ENCODE results near the gene GTF3C4. TPM values are rescaled to one million over a fixed set of nuclear protein-coding genes. Genes with fewer than 3 reads are reported as not detected.

Gene GTF3C4
- total and polyA plus RNA-seq, 2 of the 8 experiments (the other 6 are each of a cell fraction or from before 2014, with no cell fraction given) = 6.8 to 39.2 TPM

DNA sequence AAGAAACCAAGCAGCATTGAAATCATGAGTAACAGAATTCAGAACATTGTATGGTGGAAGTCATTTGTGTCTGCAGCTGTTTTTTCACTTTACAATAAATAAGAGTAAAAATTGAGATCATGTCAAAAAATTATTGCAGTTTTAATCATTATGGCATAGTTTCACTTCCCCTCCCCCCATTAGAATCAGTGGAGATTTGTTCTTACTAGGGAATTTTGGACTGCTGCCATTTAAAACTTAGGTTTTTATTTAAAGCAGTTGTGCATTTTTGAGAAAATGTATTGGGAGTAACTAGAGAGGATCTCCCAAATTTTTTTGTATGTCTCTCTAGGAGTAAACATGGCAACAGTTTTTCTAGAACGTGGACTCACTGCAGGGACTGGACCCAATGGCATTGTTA, 20.4 kb downstream of the GTF3C4 start:
- H3K9ac ChIP-seq (replicated peaks in 1 of 4; ENCODE audit: extremely low read depth in 1 of 4, low read depth in 3 of 4, low read length in 3 of 4) = no peak overlapping the region
- no peak overlapping the region for H3K4ac ChIP-seq (replicated peaks; ENCODE audit: insufficient read length, low read depth, low read length)
- H2BK120ac ChIP-seq (replicated peaks; ENCODE audit: low read depth, low read length) = no peak overlapping the region
- H3K18ac ChIP-seq (ENCODE audit: extremely low read depth, low read length) = no peak overlapping the region
- 94% methylated on average over 1 of the region's 1 CpG; no CpG with 5 or more reads in 1 of the 2 experiments for WGBS, 2 experiments (ENCODE audit: extremely low coverage in 1 of 2, insufficient coverage in 1 of 2, insufficient read length in 1 of 2, insufficient replicate concordance in 2 of 2, low coverage in 1 of 2, low lambda C conversion rate in 2 of 2, missing lambda C conversion rate in 1 of 2)
- no peak overlapping the region for H4K5ac ChIP-seq (ENCODE audit: insufficient read length, low read depth, low read length)
- H4K91ac ChIP-seq (replicated peaks; ENCODE audit: insufficient read length, low read length) = no peak overlapping the region
- no peak overlapping the region for H3K4me3 ChIP-seq (ENCODE audit: extremely low read depth in 1 of 4, insufficient read depth in 2 of 4, low read depth in 3 of 4, low read length in 4 of 4)
- no peak overlapping the region for H3K23ac ChIP-seq (ENCODE audit: insufficient read length)
- no peak overlapping the region for H4K8ac ChIP-seq (ENCODE audit: extremely low read depth, insufficient read depth, low read length)
- no peak overlapping the region for H3K14ac ChIP-seq (ENCODE audit: insufficient read length)
- no peaks in the 10 kb centered on the region for H3K23me2 ChIP-seq (ENCODE audit: low read depth, low read length)
- POLR2A ChIA-PET (ENCODE audit: partially characterized antibody) = interaction anchor here (0.6 kb wide), 1 partner anchor 16 kb away, joined by 3 read pairs; no protein-coding TSS in a partner anchor
- no peaks in the 10 kb centered on the region for H3K79me1 ChIP-seq (ENCODE audit: low read depth, low read length)
- H2BK20ac ChIP-seq (ENCODE audit: low read length) = no peak overlapping the region
- H2BK12ac ChIP-seq (ENCODE audit: low read depth, low read length) = no peak overlapping the region
- H3K27ac ChIP-seq (ENCODE audit: low read depth, low read length) = no peak overlapping the region
- H3K36me3 ChIP-seq (ENCODE audit: control insufficient read depth in 2 of 4, insufficient read depth in 4 of 4, low read length in 3 of 4) = peaks cover 10 to 54% (median 35%) of the 10 kb centered on the region in 4 experiments
- no peak overlapping the region for H2BK5ac ChIP-seq (ENCODE audit: low read depth, low read length)
- peaks cover 7% of the 10 kb centered on the region in 2 experiments for H4K20me1 ChIP-seq (replicated peaks in 1 of 2; ENCODE audit: control insufficient read depth in 1 of 2, insufficient read depth in 2 of 2, low read length in 2 of 2)
- no peak overlapping the region for H2AK5ac ChIP-seq (ENCODE audit: low read depth, low read length)
- H3K4me2 ChIP-seq (ENCODE audit: insufficient read depth in 1 of 2, low read depth in 2 of 2, low read length in 2 of 2) = no peak overlapping the region
- H3K9me3 ChIP-seq (ENCODE audit: insufficient read depth in 2 of 2, low read depth in 1 of 2, low read length in 1 of 2) = peaks cover 0 to under 1% of the 10 kb centered on the region in 2 experiments; a peak in 1 of 4 replicates
- no peak for DNase-seq (ENCODE audit: low read depth in 1 of 2, low spot score in 2 of 2)
- H3K79me2 ChIP-seq (ENCODE audit: control insufficient read depth in 1 of 2, insufficient read depth in 2 of 2, low read length in 2 of 2) = 0 out of 4 replicates have a peak, but pooled peaks cover 0 to 8% of the 10 kb centered on the region in 2 experiments
- H3K4me1 ChIP-seq (replicated peaks in 1 of 4; ENCODE audit: control insufficient read depth in 3 of 4, insufficient read depth in 4 of 4, low read length in 3 of 4) = no peaks in the 10 kb centered on the region
- FAIRE-seq = no peak
- H2AFZ ChIP-seq (ENCODE audit: low read length) = no peak overlapping the region
- CTCF ChIA-PET (ENCODE audit: partially characterized antibody) = interaction anchor here (0.7 to 5.2 kb wide), 3 partner anchors 17 to 109 kb away, joined by 3 to 29 read pairs (median 3); no protein-coding TSS in a partner anchor
- no peak overlapping the region for H2BK15ac ChIP-seq (ENCODE audit: low read length)
- no peaks in the 10 kb centered on the region for H3K27me3 ChIP-seq (replicated peaks in 1 of 4; ENCODE audit: control insufficient read depth in 3 of 4, extremely low read depth in 1 of 4, insufficient read depth in 3 of 4, low read length in 3 of 4)
- no peak overlapping the region for H3K56ac ChIP-seq (replicated peaks; ENCODE audit: insufficient read length, low read depth, low read length)
- TF ChIP-seq PHF8 (conservative IDR thresholded peaks at IDR 0.05; ENCODE audit: low read depth, low read length) (no peak), RXRA (IDR thresholded peaks at IDR 0.05; ENCODE audit: insufficient read depth, low read depth, low read length) (no peak), BCL11A (IDR thresholded peaks at IDR 0.05; ENCODE audit: low read depth in 2 of 2, low read length in 2 of 2) (no peak), CBX8 (IDR thresholded peaks at IDR 0.05; ENCODE audit: borderline replicate concordance, low read depth, low read length) (no peak), NRF1 (IDR thresholded peaks at IDR 0.05; ENCODE audit: low read depth, low read length) (no peak), RAD21 (IDR thresholded peaks at IDR 0.05 in 1 of 2, conservative IDR thresholded peaks at IDR 0.05 in 1 of 2; ENCODE audit: low read depth in 2 of 2, low read length in 2 of 2) (no peak), TCF12 (IDR thresholded peaks at IDR 0.05; ENCODE audit: low read depth, low read length) (no peak), GTF2F1 (IDR thresholded peaks at IDR 0.05; ENCODE audit: borderline replicate concordance, low read depth, low read length) (no peak), HDAC2 (IDR thresholded peaks at IDR 0.05; ENCODE audit: borderline replicate concordance in 1 of 2, low read depth in 2 of 2, low read length in 2 of 2) (no peak), SUZ12 (IDR thresholded peaks at IDR 0.05; ENCODE audit: low read length) (no peak)
- TF ChIP-seq, protein P1, sequence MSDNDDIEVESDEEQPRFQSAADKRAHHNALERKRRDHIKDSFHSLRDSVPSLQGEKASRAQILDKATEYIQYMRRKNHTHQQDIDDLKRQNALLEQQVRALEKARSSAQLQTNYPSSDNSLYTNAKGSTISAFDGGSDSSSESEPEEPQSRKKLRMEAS (IDR thresholded peaks at IDR 0.05) = no peak

All from H1 (cell line).